GM13977 (cell line): ENCODE results near the gene ITSN1.
"Not testable (repeated sequence)": the region's sequence is repeated elsewhere in the genome, so short reads cannot be mapped to it uniquely, and the experiment has no call there.

Source experiments
- DNase-seq: peaks from one replicate; pipeline ENCODE4 v3.0.0; 2012; ENCODE audit warnings: low spot score
- in situ Hi-C: fragments of 300-500 bp; cut with MboI; formaldehyde crosslinking; loops from one replicate; pipeline ENCODE4 v1.12.0; 2022; ENCODE audit warnings: low sequenced_read_pairs, low pct_unique_long_range_greater_than_20kb, mixed read lengths, inconsistent platforms; ENCODE audit not compliant: unreplicated experiment
- TF ChIP-seq, protein P1 (sequence below): IDR thresholded peaks from 2 replicates; pipeline ENCODE4 v1.5.1; 2012; ENCODE audit warnings: mild to moderate bottlenecking, control low read depth; ENCODE audit not compliant: insufficient read depth; ENCODE audit errors: extremely low read depth, missing control alignments

ITSN1 gene

DNA sequence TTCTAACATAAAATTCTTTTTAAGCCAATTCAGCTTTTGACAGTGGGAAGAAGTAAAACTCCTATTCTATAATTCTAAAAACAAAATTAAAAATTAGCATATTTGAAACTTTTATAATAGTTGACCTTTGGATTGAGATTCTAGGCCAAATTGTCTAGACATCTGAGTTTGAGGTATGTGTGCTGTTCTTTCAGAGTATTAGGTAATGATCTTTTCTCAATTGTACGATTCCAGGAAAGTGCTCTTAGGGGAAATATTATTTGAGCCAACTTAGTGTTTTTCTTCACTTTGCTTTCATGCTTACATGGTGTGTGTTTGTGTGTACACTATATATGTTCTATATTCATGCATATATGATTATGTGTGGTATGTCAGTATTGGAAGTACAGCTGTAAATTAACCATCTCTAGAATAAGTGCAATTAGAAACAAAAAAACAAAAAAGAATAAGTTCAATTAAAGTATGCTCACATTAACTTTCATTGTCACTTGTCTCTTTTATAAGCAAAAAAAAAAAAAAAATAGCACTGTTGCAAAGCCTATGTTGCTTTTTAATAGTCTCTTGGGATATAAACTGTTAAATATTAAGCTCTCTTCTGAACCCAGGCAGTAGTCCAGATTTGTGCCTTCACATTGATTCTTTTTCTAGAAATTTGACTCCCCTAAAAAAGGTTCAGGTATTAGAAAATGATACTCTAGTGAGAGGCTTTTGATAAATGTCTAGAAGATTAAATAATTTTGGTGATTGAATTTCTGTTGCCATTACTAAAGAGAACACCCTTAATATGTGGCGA lies 141.1 kb downstream of the ITSN1 start:
- in situ Hi-C loops: no loop called here
- DNase-seq: no peak
- TF ChIP-seq, protein P1, sequence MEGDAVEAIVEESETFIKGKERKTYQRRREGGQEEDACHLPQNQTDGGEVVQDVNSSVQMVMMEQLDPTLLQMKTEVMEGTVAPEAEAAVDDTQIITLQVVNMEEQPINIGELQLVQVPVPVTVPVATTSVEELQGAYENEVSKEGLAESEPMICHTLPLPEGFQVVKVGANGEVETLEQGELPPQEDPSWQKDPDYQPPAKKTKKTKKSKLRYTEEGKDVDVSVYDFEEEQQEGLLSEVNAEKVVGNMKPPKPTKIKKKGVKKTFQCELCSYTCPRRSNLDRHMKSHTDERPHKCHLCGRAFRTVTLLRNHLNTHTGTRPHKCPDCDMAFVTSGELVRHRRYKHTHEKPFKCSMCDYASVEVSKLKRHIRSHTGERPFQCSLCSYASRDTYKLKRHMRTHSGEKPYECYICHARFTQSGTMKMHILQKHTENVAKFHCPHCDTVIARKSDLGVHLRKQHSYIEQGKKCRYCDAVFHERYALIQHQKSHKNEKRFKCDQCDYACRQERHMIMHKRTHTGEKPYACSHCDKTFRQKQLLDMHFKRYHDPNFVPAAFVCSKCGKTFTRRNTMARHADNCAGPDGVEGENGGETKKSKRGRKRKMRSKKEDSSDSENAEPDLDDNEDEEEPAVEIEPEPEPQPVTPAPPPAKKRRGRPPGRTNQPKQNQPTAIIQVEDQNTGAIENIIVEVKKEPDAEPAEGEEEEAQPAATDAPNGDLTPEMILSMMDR: no peak

DNA sequence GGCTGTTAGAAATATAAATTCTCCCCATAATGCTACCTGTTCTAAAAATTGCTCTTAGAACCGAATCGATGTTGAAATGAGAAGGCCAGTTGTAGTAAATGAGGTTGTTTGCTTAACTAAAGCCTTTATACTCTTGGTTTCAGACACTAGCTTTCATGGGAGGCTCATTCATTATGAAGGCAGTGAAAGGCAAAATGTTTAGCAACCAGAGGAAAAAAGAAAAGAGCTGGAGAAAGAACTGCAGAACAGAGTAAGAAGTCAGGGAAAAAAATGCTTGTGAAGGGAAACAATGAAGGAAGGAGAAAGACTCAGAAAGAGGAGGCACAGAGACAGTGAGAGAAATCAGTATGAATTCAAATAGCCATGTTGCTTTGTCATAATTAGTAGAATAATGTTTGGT lies 145.1 kb downstream of the ITSN1 start:
- in situ Hi-C loops: no loop called here
- DNase-seq: no peak
- TF ChIP-seq, protein P1: no peak

DNA sequence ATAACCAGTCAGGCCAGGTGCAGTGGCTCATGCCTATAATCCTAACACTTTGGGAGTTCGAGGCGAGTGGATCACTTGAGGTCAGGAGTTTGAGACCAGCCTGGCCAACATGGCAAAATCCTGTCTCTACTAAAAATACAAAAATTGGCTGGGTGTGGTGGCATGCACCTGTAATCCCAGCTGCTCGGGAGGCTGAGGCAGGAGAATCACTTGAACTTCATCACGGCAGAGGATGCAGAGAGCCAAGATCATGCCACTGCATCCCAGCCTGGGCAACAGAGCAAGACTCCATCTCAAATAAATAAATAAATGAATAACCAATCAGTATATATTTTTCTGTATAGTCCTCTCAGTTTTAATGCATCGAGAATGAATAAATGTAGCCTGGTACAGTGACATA lies 146.1 kb downstream of the ITSN1 start:
- in situ Hi-C loops, DNase-seq: not testable (repeated sequence)

DNA sequence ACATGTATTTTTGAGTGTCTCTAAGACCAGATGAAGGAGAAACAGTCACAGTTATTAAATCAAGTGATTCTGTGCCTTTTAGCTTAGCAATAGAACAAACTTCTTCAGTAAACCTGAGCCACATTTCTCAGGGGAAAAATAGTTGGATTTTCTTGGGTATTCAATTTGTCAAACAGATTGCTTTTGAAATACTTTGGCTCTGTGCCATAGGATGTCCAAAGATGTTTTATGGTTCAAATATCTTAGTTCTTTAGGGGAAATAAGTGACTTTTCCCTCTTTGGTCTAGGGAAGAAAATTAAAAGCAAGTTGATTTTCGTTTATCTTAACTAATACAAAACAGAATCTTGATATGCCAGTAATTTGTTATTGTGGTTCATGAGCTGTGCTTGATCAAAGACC lies 147.4 kb downstream of the ITSN1 start:
- TF ChIP-seq, protein P1: no peak
- in situ Hi-C loops: no loop called here
- no peak for DNase-seq

DNA sequence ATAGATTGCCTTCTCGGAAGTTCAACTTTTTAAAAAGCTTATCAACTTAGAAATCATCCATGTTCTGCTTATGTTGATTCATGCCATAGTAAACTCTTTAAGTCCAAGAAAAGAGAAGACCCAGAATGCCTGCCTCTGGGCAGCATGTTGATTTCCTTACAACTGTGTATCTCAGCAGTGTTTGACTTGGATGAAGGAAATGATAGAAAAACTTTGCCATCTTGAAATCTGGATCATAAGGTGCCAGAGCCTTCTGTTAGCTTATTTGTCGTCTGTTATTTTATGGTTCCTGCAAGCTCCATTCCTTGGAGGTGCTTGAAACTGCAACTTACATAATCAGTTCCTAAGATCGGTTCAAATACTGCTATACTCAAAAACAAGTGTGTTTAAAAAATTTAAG lies 148.8 kb downstream of the ITSN1 start:
- DNase-seq: no peak
- in situ Hi-C loops: no loop called here
- TF ChIP-seq, protein P1: no peak

DNA sequence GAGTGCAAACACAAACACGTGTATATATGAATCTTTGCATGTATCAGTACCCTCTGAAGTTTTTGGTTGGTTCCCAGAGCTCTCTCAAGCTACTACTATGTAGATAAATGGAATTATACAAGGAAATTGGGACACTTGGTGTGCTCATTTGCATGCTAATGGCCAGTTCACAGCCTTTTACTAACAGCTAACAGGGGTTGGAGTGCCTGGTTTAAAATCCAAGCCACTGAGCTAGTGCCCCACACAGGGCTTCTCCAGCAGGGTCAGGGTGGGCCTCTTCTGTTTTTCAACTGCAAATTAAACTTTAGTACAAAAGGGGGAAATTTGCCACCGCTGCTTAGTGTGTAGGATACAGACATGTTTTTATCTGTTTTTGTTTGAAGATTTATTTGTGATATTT lies 152.3 kb downstream of the ITSN1 start:
- in situ Hi-C loops: no loop called here
- TF ChIP-seq, protein P1: no peak
- DNase-seq: no peak

DNA sequence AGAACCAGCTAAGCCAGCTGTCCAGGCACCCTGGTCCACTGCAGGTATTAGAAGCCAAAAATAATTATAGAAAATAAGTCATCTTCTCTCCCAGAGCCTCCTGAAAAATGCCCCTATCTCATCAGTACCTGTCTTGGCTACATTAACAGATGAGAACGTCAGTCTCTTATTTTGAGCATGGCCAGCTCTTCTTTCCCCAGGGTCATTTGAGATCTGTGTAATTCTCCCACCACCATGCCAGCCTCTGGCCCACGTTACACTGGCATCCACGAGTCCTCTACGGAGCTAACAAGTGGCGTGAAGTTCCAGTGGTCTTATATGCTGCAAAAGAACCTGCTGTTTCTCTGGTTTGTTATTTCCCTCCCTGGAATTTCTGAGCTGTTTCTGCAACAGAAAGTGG lies 155.3 kb downstream of the ITSN1 start:
- TF ChIP-seq, protein P1: no peak
- no peak for DNase-seq
- in situ Hi-C loops: no loop called here
